HEK293 (cell line): ENCODE measurements around the gene CNFN.

Source experiments
- AEBP2 ChIP-seq: fragments of 450-650 bp; formaldehyde crosslinking; IDR thresholded peaks from 2 replicates; pipeline ENCODE4 v1.5.1; 2016; ENCODE audit warnings: missing biosample characterization, missing genetic modification characterization, borderline replicate concordance
- EGR2 ChIP-seq: fragments of 450-650 bp; formaldehyde crosslinking; IDR thresholded peaks from 2 replicates; pipeline ENCODE4 v1.5.1; 2016; ENCODE audit warnings: low read depth, missing biosample characterization, missing genetic modification characterization
- IKZF3 ChIP-seq: fragments of 450-650 bp; IDR thresholded peaks from 2 replicates; pipeline ENCODE4 v1.5.0; 2018; ENCODE audit warnings: missing biosample characterization, mild to moderate bottlenecking, missing genetic modification characterization, moderate library complexity
- KLF16 ChIP-seq: fragments of 450-650 bp; formaldehyde crosslinking; IDR thresholded peaks from 2 replicates; pipeline ENCODE4 v1.5.1; 2017; ENCODE audit warnings: missing biosample characterization, missing genetic modification characterization
- OVOL3 ChIP-seq: fragments of 450-650 bp; formaldehyde crosslinking; IDR thresholded peaks from 2 replicates; pipeline ENCODE4 v1.5.1; 2016; ENCODE audit warnings: missing biosample characterization, missing genetic modification characterization
- PBX3 ChIP-seq: sonication (generic); formaldehyde crosslinking; IDR thresholded peaks from 2 replicates; pipeline ENCODE4 v1.8.1; 2022; ENCODE audit warnings: mild to moderate bottlenecking, moderate library complexity, missing genetic modification reagents
- REPIN1 ChIP-seq: fragments of 450-650 bp; formaldehyde crosslinking; IDR thresholded peaks from 2 replicates; pipeline ENCODE4 v1.5.1; 2017; ENCODE audit warnings: missing biosample characterization, missing genetic modification characterization, low read depth
- SP2 ChIP-seq: fragments of 450-650 bp; formaldehyde crosslinking; IDR thresholded peaks from 2 replicates; pipeline ENCODE4 v1.5.1; 2016; ENCODE audit warnings: missing biosample characterization, missing genetic modification characterization
- SP3 ChIP-seq: fragments of 450-650 bp; formaldehyde crosslinking; IDR thresholded peaks from 2 replicates; pipeline ENCODE4 v1.5.1; 2016; ENCODE audit warnings: missing biosample characterization, missing genetic modification characterization
- YY1 ChIP-seq: fragments of 450-650 bp; formaldehyde crosslinking; IDR thresholded peaks from 2 replicates; pipeline ENCODE4 v1.5.1; 2018; ENCODE audit warnings: missing biosample characterization, missing genetic modification characterization
- ZBTB11 ChIP-seq: fragments of 450-650 bp; formaldehyde crosslinking; conservative IDR thresholded peaks from 2 replicates; pipeline ENCODE4 v1.5.1; 2016; ENCODE audit warnings: low read depth, missing biosample characterization, missing genetic modification characterization
- ZBTB17 ChIP-seq: fragments of 450-650 bp; formaldehyde crosslinking; IDR thresholded peaks from 2 replicates; pipeline ENCODE4 v1.5.1; 2016; ENCODE audit warnings: missing biosample characterization, missing genetic modification characterization
- ZFHX2 ChIP-seq: fragments of 450-650 bp; formaldehyde crosslinking; conservative IDR thresholded peaks from 2 replicates; pipeline ENCODE4 v1.5.1; 2016; ENCODE audit warnings: missing biosample characterization, missing genetic modification characterization
- ZNF146 ChIP-seq: fragments of 450-650 bp; formaldehyde crosslinking; IDR thresholded peaks from 2 replicates; pipeline ENCODE4 v1.5.1; 2016; ENCODE audit warnings: missing biosample characterization, missing genetic modification characterization
- ZNF16 ChIP-seq: fragments of 450-650 bp; formaldehyde crosslinking; IDR thresholded peaks from 2 replicates; pipeline ENCODE4 v1.5.1; 2016; ENCODE audit warnings: low read depth, missing biosample characterization, missing genetic modification characterization
- ZNF266 ChIP-seq: fragments of 450-650 bp; formaldehyde crosslinking; IDR thresholded peaks from 2 replicates; pipeline ENCODE4 v1.5.1; 2016; ENCODE audit warnings: missing biosample characterization, missing genetic modification characterization, low read depth
- ZNF391 ChIP-seq: fragments of 450-650 bp; formaldehyde crosslinking; IDR thresholded peaks from 2 replicates; pipeline ENCODE4 v1.5.1; 2016; ENCODE audit warnings: low read depth, missing biosample characterization, missing genetic modification characterization, borderline replicate concordance
- ZNF423 ChIP-seq: fragments of 450-650 bp; formaldehyde crosslinking; IDR thresholded peaks from 2 replicates; pipeline ENCODE4 v1.5.1; 2016; ENCODE audit warnings: missing biosample characterization, missing genetic modification characterization
- ZNF433 ChIP-seq: fragments of 450-650 bp; formaldehyde crosslinking; IDR thresholded peaks from 2 replicates; pipeline ENCODE4 v1.5.1; 2016; ENCODE audit warnings: missing biosample characterization, missing genetic modification characterization, low read depth
- ZNF488 ChIP-seq: fragments of 450-650 bp; formaldehyde crosslinking; IDR thresholded peaks from 2 replicates; pipeline ENCODE4 v1.5.1; 2016; ENCODE audit warnings: missing biosample characterization, missing genetic modification characterization
- ZNF518A ChIP-seq: fragments of 450-650 bp; formaldehyde crosslinking; conservative IDR thresholded peaks from 2 replicates; pipeline ENCODE4 v1.5.1; 2016; ENCODE audit warnings: low read depth, missing biosample characterization, missing genetic modification characterization
- ZNF600 ChIP-seq: fragments of 450-650 bp; formaldehyde crosslinking; IDR thresholded peaks from 2 replicates; pipeline ENCODE4 v1.5.1; 2016; ENCODE audit warnings: missing biosample characterization, missing genetic modification characterization
- ZNF623 ChIP-seq: fragments of 450-650 bp; formaldehyde crosslinking; IDR thresholded peaks from 2 replicates; pipeline ENCODE4 v1.5.1; 2016; ENCODE audit warnings: missing biosample characterization, missing genetic modification characterization
- ZNF664 ChIP-seq: fragments of 450-650 bp; formaldehyde crosslinking; IDR thresholded peaks from 2 replicates; pipeline ENCODE4 v1.5.1; 2016; ENCODE audit warnings: missing biosample characterization, missing genetic modification characterization
- ZSCAN4 ChIP-seq: fragments of 450-650 bp; formaldehyde crosslinking; IDR thresholded peaks from 2 replicates; pipeline ENCODE4 v1.5.1; 2017; ENCODE audit warnings: missing biosample characterization, missing genetic modification characterization

The CNFN gene

GRCh38 chr19:42396381-42397262, 6.5 kb upstream of the CNFN start (continued):
- TF ChIP-seq AEBP2 (tag by site-specific recombination) (no peak), SP3 (tag by site-specific recombination) (peak; percentile 91), ZNF518A (peak; percentile 13; the same call in 1 of the 2 replicates), ZNF391 (peak; percentile 87; the same call in 1 of the 2 replicates), ZBTB11 (peak; percentile 46), YY1 (tag by site-specific recombination) (no peak), SP2 (tag by site-specific recombination) (peak; percentile 99), ZSCAN4 (tag by site-specific recombination) (0 out of 2 replicates have a peak, but pooled peaks have one; percentile 12), ZNF266 (tag by site-specific recombination) (no peak), ZNF433 (tag by site-specific recombination) (no peak), OVOL3 (tag by site-specific recombination) (no peak), ZNF488 (tag by site-specific recombination) (no peak), ZNF623 (tag by site-specific recombination) (0 out of 2 replicates have a peak, but pooled peaks have one; percentile 21), ZFHX2 (peak; percentile 47), ZNF16 (no peak), ZNF146 (no peak), ZNF423 (no peak), KLF16 (tag by site-specific recombination) (peak; percentile 63; the same call in 1 of the 2 replicates), IKZF3 (peak; percentile 85), ZNF600 (peak; percentile 77), REPIN1 (tag by site-specific recombination) (0 out of 2 replicates have a peak, but pooled peaks have one; percentile 37), EGR2 (tag by site-specific recombination) (peak; percentile 56), PBX3 (CRISPR knock-in tag) (peak; percentile 97), ZNF664 (tag by site-specific recombination) (0 out of 2 replicates have a peak, but pooled peaks have one; percentile 17), ZBTB17 (tag by site-specific recombination) (peak; percentile 99)
